Activated B cell treated with CpG ODN at 0.5 μM for 24 hours (primary cell): ENCODE results near the gene FIP1L1. TPM values are rescaled to one million over a fixed set of nuclear protein-coding genes. Genes with fewer than 3 reads are reported as not detected.

Experiments
- ATAC-seq: fragments of 200-7000 bp; cut with Tn5 transposase; one replicate; pipeline ENCODE4 v1.10.0; 2021; ENCODE audit warnings: low read depth, mild to moderate bottlenecking, moderate library complexity
- CTCF ChIA-PET: fragments of 350-600 bp; sonication (Branson Sonifier 250); formaldehyde crosslinking; loops from one replicate; lab custom pipeline; 2021; ENCODE audit warnings: antibody characterized with exemption; lab: Charles Lee
- POLR2A ChIA-PET: fragments of 350-600 bp; sonication (Branson Sonifier 250); formaldehyde crosslinking; loops from one replicate; lab custom pipeline; 2021; ENCODE audit warnings: antibody characterized with exemption; lab: Charles Lee
- DNase-seq: peaks from one replicate; pipeline ENCODE4 v3.0.0; 2022
- H3K27ac Mint-ChIP-seq: one replicate; pipeline ENCODE4 v1.8.0; 2020; ENCODE audit warnings: mixed read lengths
- H3K27me3 Mint-ChIP-seq: one replicate; pipeline ENCODE4 v1.8.0; 2021; ENCODE audit warnings: mixed read lengths
- H3K36me3 Mint-ChIP-seq: one replicate; pipeline ENCODE4 v1.8.0; 2021; ENCODE audit warnings: low read depth, mixed read lengths
- H3K4me1 Mint-ChIP-seq: one replicate; pipeline ENCODE4 v1.8.0; 2021; ENCODE audit warnings: mixed read lengths
- H3K4me3 Mint-ChIP-seq: one replicate; pipeline ENCODE4 v1.8.0; 2020; ENCODE audit warnings: mild to moderate bottlenecking, mixed read lengths
- H3K9me3 Mint-ChIP-seq: one replicate; pipeline ENCODE4 v1.8.0; 2020; ENCODE audit warnings: mixed read lengths
- intact Hi-C: fragments of 100-400 bp; cut with micrococcal nuclease; formaldehyde crosslinking; loops from one replicate; pipeline ENCODE4 v1.15.1; 2024
- total RNA-seq: library from RNA; stranded (reverse); gene quantifications from 2 replicates; pipeline ENCODE4 v1.2.3, GENCODE V29; 2022
- TF ChIP-seq, protein P1 (sequence below): fragments of 200-600 bp; IDR thresholded peaks from one replicate; pipeline ENCODE4 v1.8.0; 2022; ENCODE audit warnings: antibody characterized with exemption, mild to moderate bottlenecking

The FIP1L1 gene
- total RNA-seq, 1 donor from 2014 or later, result 80.1 TPM

DNA sequence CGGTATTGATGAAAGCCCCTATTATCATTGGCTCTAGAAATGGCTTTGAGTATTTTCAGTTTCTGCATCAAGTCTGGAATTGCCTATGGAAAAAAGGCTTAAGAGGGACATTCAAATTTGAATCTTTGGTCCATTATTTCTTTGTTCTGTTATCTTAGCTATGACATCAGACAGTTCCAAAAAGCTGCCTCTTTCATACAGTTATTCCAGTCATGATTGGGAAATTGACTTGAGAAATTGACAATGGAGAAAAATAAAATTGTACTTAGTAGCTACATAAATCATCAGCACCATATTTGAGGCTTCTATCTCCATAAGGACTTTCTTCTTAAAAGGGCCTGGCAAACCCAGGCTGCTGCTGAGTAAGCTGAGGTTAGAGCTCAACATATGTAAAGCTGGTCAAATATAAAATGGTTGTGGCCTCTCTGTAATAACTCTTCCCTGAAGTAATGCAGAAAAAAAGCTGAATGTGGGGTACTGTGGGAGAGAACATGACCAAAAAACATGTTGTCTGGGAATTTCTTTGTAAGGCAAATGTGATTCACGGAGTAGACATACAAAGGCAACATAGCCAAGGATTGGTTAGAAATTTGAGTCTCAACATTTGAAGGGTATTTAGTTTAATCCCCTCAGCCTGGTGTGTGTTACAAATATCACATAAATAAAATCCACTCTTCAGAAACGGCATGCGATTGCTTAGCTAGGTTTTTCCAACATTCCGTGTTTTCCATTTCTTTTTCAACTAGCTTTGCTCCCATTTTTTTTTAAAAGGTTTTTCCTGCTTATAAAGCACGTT, 112.9 kb downstream of the FIP1L1 start:
- CTCF ChIA-PET, result interaction anchor here (1.1 to 1.4 kb wide), 2 partner anchors 9 to 744 kb away, joined by 3 to 5 read pairs; no protein-coding TSS in a partner anchor
- peaks cover 7% of the 10 kb centered on the region for H3K27me3 Mint-ChIP-seq

DNA sequence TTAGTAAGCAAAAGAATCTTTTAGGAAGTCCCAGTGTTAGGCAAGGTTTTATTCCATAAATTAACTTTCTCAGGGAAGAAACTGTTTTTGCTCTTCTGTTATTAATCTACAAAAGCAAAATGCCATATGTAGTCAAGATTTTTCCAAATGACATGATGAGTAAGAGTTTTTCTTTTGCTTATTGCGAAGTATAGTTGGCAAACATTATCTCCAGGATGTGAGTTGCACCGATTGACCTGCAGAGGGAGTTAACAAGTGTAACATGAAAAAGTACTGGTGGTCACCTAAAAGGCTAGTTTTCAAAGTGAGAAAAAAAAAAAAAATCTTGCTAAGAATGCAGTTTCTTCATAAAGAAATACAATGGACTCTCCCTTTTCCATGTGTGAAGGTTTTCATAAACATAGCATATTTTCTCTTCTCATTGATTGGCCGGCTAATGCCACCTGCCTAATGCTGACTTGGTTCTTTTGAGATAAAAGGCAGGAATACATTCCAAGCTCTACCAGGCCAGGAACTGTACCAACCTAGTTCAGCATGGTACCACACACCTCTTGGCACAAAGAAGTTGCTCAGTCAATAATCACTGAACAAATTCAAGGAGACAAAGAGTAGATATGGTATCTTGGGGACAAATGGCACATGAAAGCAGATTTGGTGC, 113.7 kb downstream of the FIP1L1 start:
- intact Hi-C loops, result loop anchor here (1.0 to 10.0 kb wide), 3 partner anchors 414 to 743 kb away; no protein-coding TSS in a partner anchor

More for the DNA sequence above, 112.9 kb downstream of the FIP1L1 start:
- Mint-ChIP-seq H3K27ac (no peak overlapping the region), H3K9me3 (no peaks in the 10 kb centered on the region), H3K4me1 (no peaks in the 10 kb centered on the region), H3K4me3 (no peak overlapping the region), H3K36me3 (no peaks in the 10 kb centered on the region)
- DNase-seq (no peak), ATAC-seq (no peak)
- POLR2A ChIA-PET, result no interaction called here
- intact Hi-C loops, result loop anchor here (5.0 to 10.0 kb wide), 2 partner anchors 414 to 727 kb away; no protein-coding TSS in a partner anchor
- TF ChIP-seq, protein P1, sequence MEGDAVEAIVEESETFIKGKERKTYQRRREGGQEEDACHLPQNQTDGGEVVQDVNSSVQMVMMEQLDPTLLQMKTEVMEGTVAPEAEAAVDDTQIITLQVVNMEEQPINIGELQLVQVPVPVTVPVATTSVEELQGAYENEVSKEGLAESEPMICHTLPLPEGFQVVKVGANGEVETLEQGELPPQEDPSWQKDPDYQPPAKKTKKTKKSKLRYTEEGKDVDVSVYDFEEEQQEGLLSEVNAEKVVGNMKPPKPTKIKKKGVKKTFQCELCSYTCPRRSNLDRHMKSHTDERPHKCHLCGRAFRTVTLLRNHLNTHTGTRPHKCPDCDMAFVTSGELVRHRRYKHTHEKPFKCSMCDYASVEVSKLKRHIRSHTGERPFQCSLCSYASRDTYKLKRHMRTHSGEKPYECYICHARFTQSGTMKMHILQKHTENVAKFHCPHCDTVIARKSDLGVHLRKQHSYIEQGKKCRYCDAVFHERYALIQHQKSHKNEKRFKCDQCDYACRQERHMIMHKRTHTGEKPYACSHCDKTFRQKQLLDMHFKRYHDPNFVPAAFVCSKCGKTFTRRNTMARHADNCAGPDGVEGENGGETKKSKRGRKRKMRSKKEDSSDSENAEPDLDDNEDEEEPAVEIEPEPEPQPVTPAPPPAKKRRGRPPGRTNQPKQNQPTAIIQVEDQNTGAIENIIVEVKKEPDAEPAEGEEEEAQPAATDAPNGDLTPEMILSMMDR, result no peak

DNA sequence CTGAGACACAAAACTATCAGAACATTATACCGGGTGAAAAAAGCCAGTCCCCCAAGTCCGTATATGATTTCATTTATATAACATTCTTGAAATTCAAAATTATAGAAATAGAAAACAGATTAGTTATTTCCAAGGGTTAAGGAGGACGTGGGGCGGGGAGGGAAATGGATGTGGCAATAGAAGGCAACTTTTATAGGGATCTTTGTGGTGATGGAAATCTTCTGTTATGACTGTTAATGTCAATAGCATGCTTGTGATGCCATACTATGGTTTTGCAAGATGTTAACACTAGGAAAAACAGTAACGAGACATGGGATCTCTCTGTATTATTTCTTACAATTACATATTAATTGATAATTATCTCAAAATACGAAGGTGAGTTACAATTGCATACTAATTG, 117.4 kb downstream of the FIP1L1 start:
- ATAC-seq (no peak), DNase-seq (no peak)
- ChIA-PET POLR2A (no interaction called here), CTCF (interaction anchor here (0.7 kb wide), 1 partner anchor 14 kb away, joined by 3 read pairs; no protein-coding TSS in a partner anchor)
- H3K9me3 Mint-ChIP-seq, result no peaks in the 10 kb centered on the region
- intact Hi-C loops, result loop anchor here (5.0 to 10.0 kb wide), 2 partner anchors 410 to 722 kb away; no protein-coding TSS in a partner anchor
- no peak overlapping the region for H3K4me3 Mint-ChIP-seq
- H3K27me3 Mint-ChIP-seq, result peaks cover 2% of the 10 kb centered on the region
- TF ChIP-seq, protein P1, result no peak
- H3K36me3 Mint-ChIP-seq, result no peaks in the 10 kb centered on the region
- no peak overlapping the region for H3K27ac Mint-ChIP-seq
- H3K4me1 Mint-ChIP-seq, result no peaks in the 10 kb centered on the region

More for the DNA sequence above, 113.7 kb downstream of the FIP1L1 start:
- ChIA-PET POLR2A (no interaction called here), CTCF (no interaction called here)
- TF ChIP-seq, protein P1, result no peak
- ATAC-seq (no peak), DNase-seq (no peak)
- Mint-ChIP-seq H3K9me3 (no peaks in the 10 kb centered on the region), H3K4me1 (no peaks in the 10 kb centered on the region), H3K27ac (no peak overlapping the region), H3K27me3 (peaks cover 7% of the 10 kb centered on the region), H3K36me3 (no peaks in the 10 kb centered on the region), H3K4me3 (no peak overlapping the region)

- CTCF ChIA-PET, result no interaction called here
- H3K27ac Mint-ChIP-seq, result no peak overlapping the region
- TF ChIP-seq, protein P1, result no peak
- ATAC-seq (no peak), DNase-seq (no peak)
- intact Hi-C loops, result loop anchor here (10.0 kb wide), 1 partner anchor 407 kb away; no protein-coding TSS in a partner anchor
- no peaks in the 10 kb centered on the region for H3K27me3 Mint-ChIP-seq
- H3K4me1 Mint-ChIP-seq, result no peaks in the 10 kb centered on the region
- POLR2A ChIA-PET, result no interaction called here
- H3K4me3 Mint-ChIP-seq, result no peak overlapping the region
- H3K9me3 Mint-ChIP-seq, result no peaks in the 10 kb centered on the region
- H3K36me3 Mint-ChIP-seq, result no peaks in the 10 kb centered on the region
Measured at GRCh38 chr4:53497487-53498244, 120.2 kb downstream of the FIP1L1 start.
